Measurements from ENCODE around the gene NKX1-2.

Gene NKX1-2

DNA sequence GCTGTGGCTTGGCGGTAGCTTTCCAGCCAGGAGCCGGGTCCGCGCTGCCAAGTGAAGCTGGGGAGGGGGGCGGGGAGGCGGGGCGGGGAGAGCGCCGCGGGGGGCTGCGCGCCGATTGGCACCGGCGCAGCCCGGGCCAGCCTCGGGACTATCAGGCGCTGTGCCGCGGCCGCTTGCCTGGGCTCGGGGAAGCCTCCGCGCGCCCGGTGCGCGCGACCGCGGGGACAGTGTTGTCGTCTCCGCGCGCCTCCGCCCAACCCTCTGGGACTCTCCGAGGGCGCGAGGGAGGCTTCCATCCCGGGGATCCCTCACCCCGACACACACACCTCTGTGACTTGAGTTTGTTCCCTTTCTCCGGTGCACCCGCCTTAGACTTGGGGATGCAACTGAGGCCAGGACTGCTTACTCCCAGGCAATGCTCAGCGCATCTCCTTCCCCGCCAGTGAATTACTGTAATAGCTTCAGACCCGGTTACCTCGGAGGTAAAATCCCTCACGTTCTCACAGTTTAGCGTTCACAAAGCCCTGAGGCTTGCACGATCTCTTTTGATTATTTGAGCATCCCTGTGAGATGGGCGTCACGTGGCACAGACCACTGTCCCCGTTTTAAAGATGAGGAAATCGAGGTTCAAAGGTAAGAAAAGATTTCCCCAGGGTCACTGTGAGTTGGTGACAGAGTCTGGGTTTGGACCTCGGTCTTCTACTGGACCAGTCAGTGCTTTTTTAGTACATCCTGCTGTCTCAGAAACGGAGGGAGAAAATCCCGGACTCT, at the start of gene NKX1-2:
Gene NKX1-2, minus strand, starts transcription at position 24 of the 771 bp plus-strand sequence. CDS start 92 bp downstream, outside the sequence.
- no peak for TF ChIP-seq POLR2A (IDR thresholded peaks at IDR 0.05; ENCODE audit: low read depth, low read length)
- no peak for FAIRE-seq
- no peak for DNase-seq (ENCODE audit: insufficient read length, low spot score)

DNA sequence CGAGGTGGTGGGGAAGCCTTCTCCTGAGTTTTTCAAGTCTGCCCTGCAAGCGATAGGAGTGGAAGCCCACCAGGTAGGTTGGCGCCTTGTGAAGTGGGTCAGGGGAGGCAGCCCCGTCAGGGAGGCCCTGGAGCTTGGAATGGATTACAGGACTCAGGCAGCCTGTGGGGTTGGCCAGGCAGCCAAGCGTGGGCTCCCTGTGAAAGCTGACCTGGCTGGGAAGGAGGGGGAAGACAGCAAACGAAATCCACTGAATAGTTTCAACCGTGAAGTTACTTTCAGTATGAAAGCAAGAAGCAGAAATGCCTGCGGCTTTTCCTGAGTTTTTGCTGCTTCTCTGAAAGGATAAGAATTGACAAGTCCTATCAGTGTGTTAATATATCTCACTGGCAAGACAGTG, 48.2 kb upstream of the NKX1-2 start:
- DNase-seq (ENCODE audit: insufficient read length, low spot score) (no peak), FAIRE-seq (no peak)

DNA sequence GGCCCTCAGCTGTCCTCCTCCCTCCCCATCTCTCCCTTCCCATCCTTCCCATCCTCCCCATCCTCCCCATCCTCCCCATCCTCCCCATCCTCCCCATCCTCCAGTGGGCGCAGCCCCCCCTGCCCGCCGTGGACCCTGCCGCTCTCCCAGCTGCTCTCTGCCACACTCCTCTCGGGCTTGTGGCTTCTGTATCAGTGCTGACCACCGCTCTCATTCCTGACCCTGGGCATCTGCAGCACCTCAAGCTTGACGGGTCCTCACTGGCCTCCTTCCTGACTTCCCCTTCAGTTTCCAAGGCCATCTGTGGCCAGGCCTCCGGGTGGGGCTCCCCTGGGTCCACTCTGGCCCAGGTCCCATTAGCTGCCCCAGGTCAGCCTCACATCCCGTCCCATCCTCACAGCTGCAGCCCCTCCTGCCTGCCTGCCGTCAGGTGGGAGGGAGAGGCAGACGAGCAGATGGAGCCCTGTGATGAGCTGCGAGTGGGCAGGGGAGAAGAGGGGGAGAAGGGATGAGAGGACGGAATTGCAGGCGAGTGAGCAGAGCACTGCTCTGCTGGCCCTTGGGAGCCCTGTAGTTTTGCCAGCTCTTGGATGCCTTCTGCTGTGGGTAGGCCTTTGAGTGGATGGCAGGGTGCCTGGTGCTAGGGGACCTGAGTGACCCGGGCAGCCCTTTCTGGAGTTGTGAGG, 47.5 kb upstream of the NKX1-2 start:
- DNase-seq (ENCODE audit: insufficient read length, low spot score), result no peak
- no peak for TF ChIP-seq POLR2A (IDR thresholded peaks at IDR 0.05; ENCODE audit: low read depth, low read length)
- FAIRE-seq, result no peak

More for the DNA sequence above, 48.2 kb upstream of the NKX1-2 start:
- TF ChIP-seq POLR2A (IDR thresholded peaks at IDR 0.05; ENCODE audit: low read depth, low read length), result no peak

GRCh38 chr10:124496620-124497019, 46.8 kb upstream of the NKX1-2 start:
- FAIRE-seq, result no peak
- DNase-seq (ENCODE audit: insufficient read length, low spot score), result no peak

DNA sequence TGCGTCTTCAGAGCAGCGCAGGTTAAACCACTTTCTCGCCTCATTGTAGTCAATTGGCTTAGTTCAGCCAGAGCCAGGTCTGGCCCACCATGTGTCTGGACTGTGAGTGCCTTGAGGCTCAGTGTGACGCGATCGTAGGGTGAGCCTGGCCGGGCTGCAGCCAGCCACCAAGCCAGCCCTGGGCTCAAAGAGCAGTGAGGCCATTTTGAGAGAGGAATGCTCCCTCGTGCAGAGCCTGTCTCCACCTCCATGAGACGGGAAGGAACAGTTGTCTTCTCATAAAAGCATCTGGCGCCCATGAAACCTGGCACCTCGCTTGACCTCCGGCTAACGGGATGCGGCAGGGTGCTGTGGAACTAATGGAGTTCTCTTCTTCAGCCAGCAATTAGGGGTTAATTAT, 46.3 kb upstream of the NKX1-2 start:
- no peak for DNase-seq (ENCODE audit: insufficient read length, low spot score)
- TF ChIP-seq POLR2A (IDR thresholded peaks at IDR 0.05; ENCODE audit: low read depth, low read length), result no peak
- FAIRE-seq, result no peak

More at GRCh38 chr10:124496620-124497019, 46.8 kb upstream of the NKX1-2 start:
- no peak for TF ChIP-seq POLR2A (IDR thresholded peaks at IDR 0.05; ENCODE audit: low read depth, low read length)

- DNase-seq (ENCODE audit: insufficient read length, low spot score), result no peak
- FAIRE-seq, result no peak
- no peak for TF ChIP-seq POLR2A (IDR thresholded peaks at IDR 0.05; ENCODE audit: low read depth, low read length)
Measured at GRCh38 chr10:124495725-124496124, 45.9 kb upstream of the NKX1-2 start.

DNA sequence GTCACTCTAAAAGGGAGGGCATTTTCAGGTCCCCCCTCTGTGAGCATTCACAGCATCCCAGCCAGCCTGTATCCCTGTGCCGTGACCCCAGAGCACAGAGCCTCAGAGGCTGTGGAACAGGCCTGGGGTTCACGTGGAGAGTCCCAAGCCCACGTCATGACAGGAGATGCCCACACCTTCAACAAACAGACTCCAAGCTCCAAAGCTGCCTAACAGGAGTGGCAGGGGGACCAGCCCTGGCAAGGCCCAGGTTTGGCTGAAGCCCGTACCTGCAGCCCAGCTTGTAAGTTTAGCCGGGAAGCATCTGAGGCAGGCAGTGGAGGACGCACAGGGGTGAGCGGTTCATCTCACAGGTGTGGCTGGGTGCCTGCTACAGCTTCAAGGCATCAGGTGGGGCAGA, 45.3 kb upstream of the NKX1-2 start:
- DNase-seq (ENCODE audit: insufficient read length, low spot score) (no peak), FAIRE-seq (no peak)
- no peak for TF ChIP-seq POLR2A (IDR thresholded peaks at IDR 0.05; ENCODE audit: low read depth, low read length)

GRCh38 chr10:124494046-124494807, 44.4 kb upstream of the NKX1-2 start:
- no peak for TF ChIP-seq POLR2A (IDR thresholded peaks at IDR 0.05; ENCODE audit: low read depth, low read length)
- no peak for DNase-seq (ENCODE audit: insufficient read length, low spot score)
- FAIRE-seq, result no peak

GRCh38 chr10:124493214-124493882, 43.5 kb upstream of the NKX1-2 start:
- FAIRE-seq (no peak), DNase-seq (ENCODE audit: insufficient read length, low spot score) (no peak)
- no peak for TF ChIP-seq POLR2A (IDR thresholded peaks at IDR 0.05; ENCODE audit: low read depth, low read length)

GRCh38 chr10:124492266-124492665, 42.4 kb upstream of the NKX1-2 start:
- FAIRE-seq (no peak), DNase-seq (ENCODE audit: insufficient read length, low spot score) (no peak)
- no peak for TF ChIP-seq POLR2A (IDR thresholded peaks at IDR 0.05; ENCODE audit: low read depth, low read length)

DNA sequence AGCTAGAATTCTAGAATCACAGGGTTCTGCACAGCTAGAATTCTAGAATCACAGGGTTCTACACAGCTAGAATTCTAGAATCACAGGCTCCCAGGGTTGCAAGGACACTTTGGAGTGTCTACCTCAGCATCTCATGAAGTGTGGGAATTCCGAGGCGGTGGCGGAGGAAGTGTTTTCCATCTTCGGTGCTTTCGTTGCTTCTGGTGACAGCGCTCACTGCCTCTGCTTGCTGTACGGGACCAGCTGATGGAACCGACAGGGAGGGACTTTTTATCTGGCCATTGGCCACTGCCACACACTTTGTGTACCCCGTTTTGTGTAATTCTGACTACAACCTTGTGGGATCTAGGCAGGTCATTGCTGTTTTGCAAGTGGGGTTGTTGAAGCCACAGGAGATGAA, 41.3 kb upstream of the NKX1-2 start:
- FAIRE-seq (no peak), DNase-seq (ENCODE audit: insufficient read length, low spot score) (no peak)
- no peak for TF ChIP-seq POLR2A (IDR thresholded peaks at IDR 0.05; ENCODE audit: low read depth, low read length)

DNA sequence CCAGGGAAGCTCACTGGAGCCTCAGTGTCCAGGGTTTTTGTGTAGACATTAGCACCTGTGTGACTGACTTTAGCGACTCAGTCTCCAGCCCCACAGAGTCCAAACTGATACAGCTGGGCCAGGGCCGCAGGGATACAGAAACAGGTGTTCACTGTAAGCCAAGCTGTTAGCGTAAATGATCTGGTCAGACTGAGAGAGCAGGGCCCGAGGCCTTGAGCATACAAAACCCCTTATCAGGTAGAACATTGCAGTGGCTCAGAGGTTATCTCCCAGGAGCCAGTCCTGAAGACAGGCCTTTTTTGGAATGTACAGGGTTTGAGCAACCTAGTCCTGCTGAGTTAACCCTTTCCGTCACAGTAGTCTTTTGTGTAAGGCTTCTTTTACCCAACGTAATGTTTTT, 36.8 kb upstream of the NKX1-2 start:
- DNase-seq (ENCODE audit: insufficient read length, low spot score) (no peak), FAIRE-seq (no peak)

GRCh38 chr10:124484661-124485060, 34.8 kb upstream of the NKX1-2 start:
- DNase-seq (ENCODE audit: insufficient read length, low spot score), result no peak
- no peak for TF ChIP-seq POLR2A (IDR thresholded peaks at IDR 0.05; ENCODE audit: low read depth, low read length)
- FAIRE-seq, result no peak

More for the DNA sequence above, 36.8 kb upstream of the NKX1-2 start:
- no peak for TF ChIP-seq POLR2A (IDR thresholded peaks at IDR 0.05; ENCODE audit: low read depth, low read length)

DNA sequence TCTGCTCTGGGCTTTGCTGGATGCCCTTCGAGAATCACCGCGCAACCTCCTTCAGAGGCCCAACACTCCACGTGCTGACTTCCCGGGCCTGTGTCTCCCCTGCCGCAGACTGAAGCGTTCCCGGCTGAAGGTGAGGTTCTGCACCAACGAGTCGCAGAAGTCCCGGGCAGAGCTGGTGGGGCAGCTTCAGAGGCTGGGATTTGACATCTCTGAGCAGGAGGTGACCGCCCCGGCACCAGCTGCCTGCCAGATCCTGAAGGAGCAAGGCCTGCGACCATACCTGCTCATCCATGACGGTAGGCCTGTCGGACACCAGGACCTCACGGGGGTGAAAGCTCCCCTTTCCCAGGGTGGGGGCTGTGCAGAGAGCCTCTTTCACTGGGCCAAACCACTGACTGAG, 34.2 kb upstream of the NKX1-2 start:
- no peak for TF ChIP-seq POLR2A (IDR thresholded peaks at IDR 0.05; ENCODE audit: low read depth, low read length)
- FAIRE-seq (no peak), DNase-seq (ENCODE audit: insufficient read length, low spot score) (no peak)

All from H54 (cell line).